22Rv1 (cell line): ENCODE results near the gene KCTD21.
"Not testable (repeated sequence)": the region's sequence is repeated elsewhere in the genome, so short reads cannot be mapped to it uniquely, and the experiment has no call there.

Experiments used
- H3K27ac ChIP-seq: fragments of 450-650 bp; 2 replicates; pipeline ENCODE4 v1.5.1; 2017
- ZFX ChIP-seq: fragments of 450-650 bp; IDR thresholded peaks from 2 replicates; pipeline ENCODE4 v1.6.1; 2017; ENCODE audit warnings: antibody characterized with exemption, borderline replicate concordance
- TF ChIP-seq, protein P1 (sequence below): fragments of 450-650 bp; IDR thresholded peaks from 2 replicates; pipeline ENCODE4 v1.5.1; 2017; ENCODE audit warnings: mild to moderate bottlenecking

KCTD21 gene

GRCh38 chr11:78228467-78228866 lies 40.0 kb upstream of the KCTD21 start:
- no peak overlapping the region for H3K27ac ChIP-seq
- TF ChIP-seq, protein P1, sequence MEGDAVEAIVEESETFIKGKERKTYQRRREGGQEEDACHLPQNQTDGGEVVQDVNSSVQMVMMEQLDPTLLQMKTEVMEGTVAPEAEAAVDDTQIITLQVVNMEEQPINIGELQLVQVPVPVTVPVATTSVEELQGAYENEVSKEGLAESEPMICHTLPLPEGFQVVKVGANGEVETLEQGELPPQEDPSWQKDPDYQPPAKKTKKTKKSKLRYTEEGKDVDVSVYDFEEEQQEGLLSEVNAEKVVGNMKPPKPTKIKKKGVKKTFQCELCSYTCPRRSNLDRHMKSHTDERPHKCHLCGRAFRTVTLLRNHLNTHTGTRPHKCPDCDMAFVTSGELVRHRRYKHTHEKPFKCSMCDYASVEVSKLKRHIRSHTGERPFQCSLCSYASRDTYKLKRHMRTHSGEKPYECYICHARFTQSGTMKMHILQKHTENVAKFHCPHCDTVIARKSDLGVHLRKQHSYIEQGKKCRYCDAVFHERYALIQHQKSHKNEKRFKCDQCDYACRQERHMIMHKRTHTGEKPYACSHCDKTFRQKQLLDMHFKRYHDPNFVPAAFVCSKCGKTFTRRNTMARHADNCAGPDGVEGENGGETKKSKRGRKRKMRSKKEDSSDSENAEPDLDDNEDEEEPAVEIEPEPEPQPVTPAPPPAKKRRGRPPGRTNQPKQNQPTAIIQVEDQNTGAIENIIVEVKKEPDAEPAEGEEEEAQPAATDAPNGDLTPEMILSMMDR, result peak; percentile 71
- no peak for TF ChIP-seq ZFX

- TF ChIP-seq, protein P1, result no peak
- no peak for TF ChIP-seq ZFX
- no peak overlapping the region for H3K27ac ChIP-seq
Observed at GRCh38 chr11:78227921-78228320, 39.5 kb upstream of the KCTD21 start.

DNA sequence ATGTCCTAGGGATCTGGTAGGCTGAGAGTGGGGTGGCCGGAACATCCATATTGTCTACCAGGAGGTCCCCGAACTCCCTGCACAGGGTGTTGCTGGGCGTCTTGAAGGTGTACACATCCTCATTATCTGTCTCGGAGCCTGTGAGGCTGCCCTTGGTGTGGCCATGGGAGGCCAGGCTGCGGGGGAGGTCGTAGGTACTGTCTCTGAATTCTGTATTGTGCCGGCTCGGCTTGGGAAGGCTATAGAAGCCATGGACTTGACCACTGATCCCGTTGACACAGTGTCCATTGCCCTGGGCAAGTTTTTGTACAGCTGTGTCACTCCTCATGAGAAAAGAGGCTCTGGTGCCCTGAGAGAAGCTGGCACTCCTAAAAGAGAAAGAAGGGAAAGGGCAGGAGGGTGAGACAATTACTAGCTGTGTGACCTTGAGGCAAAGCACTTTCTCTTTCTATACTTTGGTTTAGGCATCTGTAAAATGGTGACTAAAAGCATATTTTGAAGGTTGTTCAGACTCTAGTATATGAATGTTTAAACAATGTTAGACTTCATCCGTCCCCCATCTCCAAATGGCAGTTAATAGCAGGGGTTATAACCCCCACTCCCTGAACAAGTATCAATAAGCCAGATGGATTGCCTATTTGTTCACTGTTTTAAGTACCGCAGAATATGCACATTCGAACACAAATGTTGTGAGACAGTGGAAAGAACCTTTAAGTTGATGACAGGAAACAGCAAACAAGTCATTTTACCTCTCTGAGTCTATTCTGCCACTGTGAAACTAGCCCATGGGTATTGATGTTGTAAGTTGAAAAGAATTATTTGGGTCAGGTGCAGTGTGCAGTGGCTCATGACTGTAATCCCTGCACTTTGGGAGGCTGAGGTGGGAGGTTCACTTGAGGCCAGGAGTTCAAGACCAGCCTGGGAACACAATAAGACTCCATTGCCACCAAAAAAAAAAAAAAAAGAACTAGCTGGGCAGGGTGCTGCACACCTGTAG lies 38.6 kb upstream of the KCTD21 start:
- H3K27ac ChIP-seq, result no peak overlapping the region
- TF ChIP-seq ZFX, result no peak
- TF ChIP-seq, protein P1, result no peak

DNA sequence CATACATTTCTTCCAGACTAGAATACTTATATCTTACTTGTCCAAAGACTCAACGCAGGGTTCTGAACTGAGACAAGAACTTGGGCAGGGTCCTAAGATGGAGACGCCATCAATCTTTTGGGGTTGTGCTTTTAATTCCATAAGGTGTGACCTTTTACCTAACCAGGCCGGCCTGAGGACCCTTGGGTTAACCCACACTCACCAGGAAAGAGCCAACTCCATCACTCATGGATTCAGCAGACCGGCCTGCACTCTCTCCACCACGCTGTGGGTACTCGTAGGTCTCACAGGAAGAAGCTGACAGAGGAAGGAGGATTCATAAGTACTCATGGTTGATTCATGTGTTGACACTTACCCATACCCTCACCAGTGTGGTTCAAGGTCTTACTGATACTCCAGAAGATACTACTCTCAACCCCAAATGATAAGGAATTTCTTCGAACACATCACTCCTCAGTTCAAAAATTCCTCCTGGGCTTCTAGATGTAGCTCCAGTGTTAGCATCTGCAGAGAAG lies 36.5 kb upstream of the KCTD21 start:
- no peak for TF ChIP-seq ZFX
- TF ChIP-seq, protein P1, result no peak
- H3K27ac ChIP-seq, result no peak overlapping the region

GRCh38 chr11:78224506-78224905 lies 36.1 kb upstream of the KCTD21 start:
- no peak overlapping the region for H3K27ac ChIP-seq
- no peak for TF ChIP-seq ZFX

DNA sequence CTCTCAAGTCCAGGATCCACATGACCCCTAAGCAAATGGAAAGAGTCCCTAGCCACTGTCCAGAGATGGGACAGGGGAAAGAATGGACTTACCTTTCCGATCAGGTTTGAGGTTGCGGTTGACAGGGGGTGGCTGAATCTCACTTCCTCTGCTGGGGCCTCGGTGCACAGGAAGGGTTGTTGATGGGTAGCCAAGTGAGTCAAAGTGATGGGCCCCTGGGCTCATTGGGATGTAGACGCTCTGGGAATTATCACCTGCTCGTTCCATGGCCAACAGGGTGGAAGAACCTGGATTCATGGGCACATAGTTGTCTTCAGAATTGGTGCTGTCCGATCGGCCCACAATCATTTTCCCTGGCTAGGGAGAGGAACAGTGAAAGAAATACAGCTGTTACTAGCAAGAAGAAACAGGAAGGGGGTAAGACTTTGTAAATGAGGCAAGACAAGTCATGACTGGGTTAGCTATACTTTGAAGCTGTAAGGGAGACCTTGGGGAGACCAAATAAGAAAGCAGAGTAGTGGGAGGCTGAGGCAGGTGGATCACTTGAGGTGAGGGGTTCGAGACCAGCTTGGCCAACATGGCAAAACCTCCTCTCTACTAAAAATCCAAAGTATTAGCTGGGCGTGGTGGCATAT lies 35.0 kb upstream of the KCTD21 start:
- no peak for TF ChIP-seq ZFX
- TF ChIP-seq, protein P1, result no peak
- no peak overlapping the region for H3K27ac ChIP-seq

DNA sequence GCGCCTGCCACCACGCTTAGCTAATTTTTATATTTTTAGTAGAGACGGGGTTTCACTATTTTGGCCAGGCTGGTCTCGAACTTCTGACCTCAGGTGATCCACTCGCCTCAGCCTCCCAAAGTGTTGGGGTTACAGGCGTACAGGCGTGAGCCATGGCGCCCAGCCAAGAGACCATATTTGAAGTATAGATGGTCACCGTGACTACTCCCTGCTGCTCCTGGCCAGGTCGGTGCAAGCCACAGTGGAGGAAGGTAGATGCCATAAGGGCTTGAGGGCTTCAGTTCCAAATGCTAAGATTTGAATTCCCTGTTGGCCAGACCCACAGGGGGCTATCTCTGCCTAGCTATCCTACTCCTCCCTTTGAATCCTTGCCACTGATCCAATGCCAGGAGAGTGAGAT lies 34.3 kb upstream of the KCTD21 start:
- H3K27ac ChIP-seq, result not testable (repeated sequence)
